Pancreas (tissue), 10 donors: ENCODE measurements around the gene SPCS3. TPM values are rescaled to one million over a fixed set of nuclear protein-coding genes. Genes with fewer than 3 reads are reported as not detected.
"Not testable (repeated sequence)": the region's sequence is repeated elsewhere in the genome, so short reads cannot be mapped to it uniquely, and the experiment has no call there.

ENCODE experiments used
- ATAC-seq, 4 donors: fragments of 200-7000 bp; cut with Tn5 transposase; one replicate each; pipeline versions ENCODE4 v1.8.0 to v1.9.1; 2020; ENCODE audit warnings: mild to moderate bottlenecking in 4 of 4, moderate library complexity in 4 of 4
- DNase-seq, 6 donors: peaks; one replicate each; pipeline ENCODE4 v3.0.0-alpha.2; 2020
- FAIRE-seq: peaks from 2 replicates; lab custom pipeline; 2012; peaks lifted over from hg19 to GRCh38; lab: Jason Lieb, UNC
- H3K27ac ChIP-seq, 4 donors: fragments of 200-600 bp; sonication (generic); 1 replicate in 3 of 4; 2 replicates in 1 of 4; pipeline versions ENCODE4 v1.5.0 to v1.8.0; 2020
- H3K27me3 ChIP-seq, 4 donors: fragments of 200-600 bp; one replicate each; pipeline ENCODE4 v1.8.0; 2021
- H3K36me3 ChIP-seq, 3 donors: fragments of 200-600 bp; sonication (generic) in 1 of 3; one replicate each; pipeline versions ENCODE4 v1.5.0 to v1.8.0; 2020 to 2021
- H3K4me1 ChIP-seq, 3 donors: fragments of 200-600 bp; one replicate each; pipeline ENCODE4 v1.8.0; 2021
- H3K4me3 ChIP-seq, 4 donors: fragments of 200-600 bp; sonication (generic) in 2 of 4; one replicate each; pipeline versions ENCODE4 v1.5.0 to v1.8.0; 2020 to 2021
- H3K9me3 ChIP-seq, 4 donors: fragments of 200-600 bp; one replicate each; pipeline ENCODE4 v1.8.0; 2021
- CTCF ChIP-seq, 4 donors: fragments of 200-600 bp; sonication (generic) in 3 of 4; IDR thresholded peaks; one replicate each; pipeline versions ENCODE4 v1.5.0 to v1.8.0; 2021; ENCODE audit warnings: antibody characterized with exemption in 4 of 4
- WGBS, 2 donors: extraction: QIAGEN DNeasy Blood & Tissue Kit; methylation state at CpG; one replicate each; pipeline ENCODE4 v1.1.7; 2013; 5-methylcytosine and 5-hydroxymethylcytosine counted together
- intact Hi-C, 3 donors: fragments of 100-400 bp; cut with DNase I; formaldehyde crosslinking; loops; one replicate each; pipeline versions ENCODE4 v1.11.1 to v1.14.2; 2022
- polyA plus RNA-seq, 2 donors: library from polyadenylated mRNA; stranded (reverse); fragments of 200-250 nt; gene quantifications; one replicate each; pipeline ENCODE4 v1.2.3, GENCODE V29; 2013
- total RNA-seq, 6 donors: library from RNA; stranded (reverse); fragmentation: NEBNext Ultra II Directional in 4 of 6; extraction: Animal tissue kit (Norgen Biotek cat#: 25700) in 4 of 6; gene quantifications; one replicate each; pipeline versions ENCODE4 v1.2.1 to v1.2.4, GENCODE V29; 2021 to 2023
- donor health status: healthy with polysubstance abuse.
- donor health status: DM: no; HTN: no; CAD: no; lungs with moderate emphysema.
- donor health status: DM: no; HTN: no; CAD: no.
- donor health status: control.
- donor health status: control.
- donor health status: Bipolar disorder and iron deficiency.
- donor health status: DM: yes; HTN: yes; CAD: no.
- donor health status: DM: no; HTN: no; CAD: no.
- donor health status: DM: no; HTN: no; CAD: no.
- donor health status: DM: yes; HTN: yes; CAD: no.

SPCS3 gene
- total and polyA plus RNA-seq, 8 donors, result 24.2 to 166 (median 128) TPM

GRCh38 chr4:176292920-176293319, 26.8 kb upstream of the SPCS3 start:
- Histone ChIP-seq H3K27me3 (no peaks in the 10 kb centered on the region), H3K36me3 (no peaks in the 10 kb centered on the region), H3K9me3 (no peaks in the 10 kb centered on the region), H3K4me3 (no peak overlapping the region), H3K4me1 (no peaks in the 10 kb centered on the region), H3K27ac (no peak overlapping the region)
- no peak for FAIRE-seq
- no peak for DNase-seq
- no peak for TF ChIP-seq CTCF (IDR thresholded peaks at IDR 0.05)
- no peak for ATAC-seq
- intact Hi-C loops, result no loop called here
- 79 to 81% methylated on average over 1 of the region's 1 CpG for WGBS, 2 donors

GRCh38 chr4:176293660-176294059, 26.1 kb upstream of the SPCS3 start:
- Histone ChIP-seq H3K27ac (no peak overlapping the region), H3K4me3 (no peak overlapping the region), H3K4me1 (no peaks in the 10 kb centered on the region), H3K27me3 (no peaks in the 10 kb centered on the region), H3K36me3 (no peaks in the 10 kb centered on the region), H3K9me3 (no peaks in the 10 kb centered on the region)
- intact Hi-C loops, result no loop called here
- ATAC-seq (no peak), FAIRE-seq (no peak), DNase-seq (no peak)
- 70 to 72% methylated on average over 1 of the region's 1 CpG for WGBS, 2 donors
- no peak for TF ChIP-seq CTCF (IDR thresholded peaks at IDR 0.05)

- intact Hi-C loops, H3K27ac ChIP-seq: not testable (repeated sequence)
Measured at GRCh38 chr4:176295907-176296306, 23.9 kb upstream of the SPCS3 start.

GRCh38 chr4:176298664-176299063, 21.1 kb upstream of the SPCS3 start:
- Histone ChIP-seq H3K4me3 (no peak overlapping the region), H3K4me1 (no peaks in the 10 kb centered on the region), H3K36me3 (no peaks in the 10 kb centered on the region), H3K27ac (no peak overlapping the region), H3K9me3 (no peaks in the 10 kb centered on the region), H3K27me3 (no peaks in the 10 kb centered on the region)
- intact Hi-C loops, result no loop called here
- ATAC-seq (no peak), FAIRE-seq (no peak), DNase-seq (no peak)
- no peak for TF ChIP-seq CTCF (IDR thresholded peaks at IDR 0.05)
- 51 to 69% methylated on average over 6 of the region's 6 CpGs for WGBS, 2 donors

More at GRCh38 chr4:176295907-176296306, 23.9 kb upstream of the SPCS3 start:
- not testable (repeated sequence) for H3K4me3 ChIP-seq, FAIRE-seq, H3K9me3 ChIP-seq, ATAC-seq, DNase-seq, H3K4me1 ChIP-seq, H3K27me3 ChIP-seq, H3K36me3 ChIP-seq
- 67 to 75% methylated on average over 5 of the region's 5 CpGs for WGBS, 2 donors

GRCh38 chr4:176300036-176300435, 19.7 kb upstream of the SPCS3 start:
- TF ChIP-seq CTCF (IDR thresholded peaks at IDR 0.05), result no peak
- DNase-seq (no peak), FAIRE-seq (no peak), ATAC-seq (no peak)
- Histone ChIP-seq H3K9me3 (no peaks in the 10 kb centered on the region), H3K36me3 (no peaks in the 10 kb centered on the region), H3K4me3 (no peak overlapping the region), H3K4me1 (no peaks in the 10 kb centered on the region), H3K27ac (no peak overlapping the region), H3K27me3 (no peaks in the 10 kb centered on the region)
- WGBS, 2 donors, result 63 to 81% methylated on average over 8 to 9 of the region's 9 CpGs
- intact Hi-C loops, result no loop called here
